Measurements from ENCODE around the gene NIPSNAP2. TPM values are rescaled to one million over a fixed set of nuclear protein-coding genes. Genes with fewer than 3 reads are reported as not detected.

NIPSNAP2 gene
- total and polyA plus RNA-seq, 10 of the 15 experiments (the other 5 are each of a cell fraction or from before 2014, with no cell fraction given): 24.7 to 88.5 (median 49.9) TPM

GRCh38 chr7:55946545-55946944 lies 17.8 kb upstream of the NIPSNAP2 start:
- Histone ChIP-seq H2AFZ (ENCODE audit: control insufficient read depth, low read depth, low read length) (no peak overlapping the region), H3K36me3 (ENCODE audit: control insufficient read depth in 2 of 2, insufficient read depth in 2 of 2, low read length in 1 of 2) (no peaks in the 10 kb centered on the region), H3K79me2 (ENCODE audit: control insufficient read depth, insufficient read depth, low read length) (no peaks in the 10 kb centered on the region), H3K4me3 (no peak overlapping the region), H3K9ac (ENCODE audit: control insufficient read depth, insufficient read depth, low read length) (no peak overlapping the region), H3K27me3 (replicated peaks in 1 of 2; ENCODE audit: control insufficient read depth in 2 of 2, insufficient read depth in 2 of 2, low read length in 1 of 2) (no peaks in the 10 kb centered on the region), H3K4me1 (ENCODE audit: control insufficient read depth, insufficient read depth, low read length) (no peaks in the 10 kb centered on the region), H4K20me1 (ENCODE audit: control insufficient read depth, insufficient read depth) (no peaks in the 10 kb centered on the region), H3K27ac (ENCODE audit: control insufficient read depth, insufficient read depth) (no peak overlapping the region), H3K9me3 (replicated peaks; ENCODE audit: control insufficient read depth, insufficient read depth, low read length) (no peaks in the 10 kb centered on the region), H3K4me2 (ENCODE audit: control insufficient read depth, insufficient read depth) (no peak overlapping the region)
- intact Hi-C loops (cut with micrococcal nuclease; ENCODE audit: unreplicated experiment): no loop called here
- ATAC-seq (no peak), DNase-seq (ENCODE audit: low read depth, low spot score) (no peak), FAIRE-seq (no peak)
- ChIA-PET RAD21 (ENCODE audit: unreplicated experiment) (no interaction called here), SMC1A (ENCODE audit: uncharacterized antibody, unreplicated experiment) (no interaction called here), POLR2A (no interaction called here), CTCF (no interaction called here)
- in situ Hi-C loops (cut with MboI): no loop called here
- TF ChIP-seq FOXM1 (IDR thresholded peaks at IDR 0.05; ENCODE audit: low read depth, low read length): no peak
- peak; percentile 18 for TF ChIP-seq BCL3 (IDR thresholded peaks at IDR 0.05; ENCODE audit: borderline replicate concordance, insufficient read depth, low read depth, low read length, poor library complexity, severe bottlenecking)
- TF ChIP-seq SKIL (IDR thresholded peaks at IDR 0.05; ENCODE audit: low read depth, poor library complexity, severe bottlenecking): no peak
- TF ChIP-seq ZNF217 (IDR thresholded peaks at IDR 0.05): no peak
- no peak for TF ChIP-seq PBX3 (IDR thresholded peaks at IDR 0.05; ENCODE audit: insufficient replicate concordance, low read depth, low read length)
- no peak for TF ChIP-seq POLR2AphosphoS2 (IDR thresholded peaks at IDR 0.05; ENCODE audit: low read depth, low read length)
- no peak for TF ChIP-seq CREM (IDR thresholded peaks at IDR 0.05; ENCODE audit: low read depth)
- TF ChIP-seq ZNF207 (IDR thresholded peaks at IDR 0.05; ENCODE audit: borderline replicate concordance): no peak
- WGBS (ENCODE audit: insufficient coverage, insufficient replicate concordance, low lambda C conversion rate, missing lambda C conversion rate): 7% methylated on average over 5 of the region's 5 CpGs
- no TSS peak for BruUV-seq (replicated peaks)
